Hematopoietic multipotent progenitor cell treated with erythropoietin and hydrocortisone succinate and interleukin-3 and kit ligand, for 15 days (in vitro differentiated cells): ENCODE measurements around the gene TCEAL6.
"Not testable (repeated sequence)": the region's sequence is repeated elsewhere in the genome, so short reads cannot be mapped to it uniquely, and the experiment has no call there.

ENCODE experiments used
- DNase-seq: peaks from one replicate; pipeline ENCODE4 v3.0.0-alpha.2; 2015; ENCODE audit warnings: low spot score

Gene TCEAL6

GRCh38 chrX:102142274-102142673, at the start of gene TCEAL6:
TCEAL6 (minus strand) TSS chrX:102142481.
- DNase-seq: not testable (repeated sequence)

- no peak for DNase-seq
Observed at GRCh38 chrX:102185967-102186720, 43.9 kb upstream of the TCEAL6 start.

- DNase-seq: no peak
Observed at GRCh38 chrX:102155806-102156179, 13.5 kb upstream of the TCEAL6 start, which contains the start of gene BEX5. BEX5 (minus strand) TSS chrX:102155977; CDS start chrX:102154265, 1,712 bp downstream.

GRCh38 chrX:102154900-102155805, 12.9 kb upstream of the TCEAL6 start:
- DNase-seq: no peak

- DNase-seq: no peak
Observed at GRCh38 chrX:102154218-102154860, 12.1 kb upstream of the TCEAL6 start.

GRCh38 chrX:102141631-102142030, 650 bp downstream of the TCEAL6 start:
- not testable (repeated sequence) for DNase-seq

- not testable (repeated sequence) for DNase-seq
Observed at GRCh38 chrX:102140876-102141275, 1.4 kb downstream of the TCEAL6 start.

GRCh38 chrX:102138064-102138463, 4.2 kb downstream of the TCEAL6 start:
- DNase-seq: no peak

- DNase-seq: no peak
Observed at GRCh38 chrX:102129473-102129872, 12.8 kb downstream of the TCEAL6 start.

GRCh38 chrX:102126863-102127262, 15.4 kb downstream of the TCEAL6 start:
- DNase-seq: no peak

GRCh38 chrX:102126080-102126818, 16.0 kb downstream of the TCEAL6 start:
- DNase-seq: not testable (repeated sequence)

- DNase-seq: not testable (repeated sequence)
Observed at GRCh38 chrX:102125436-102125835, 16.8 kb downstream of the TCEAL6 start, which contains the start of gene TCEAL2. TCEAL2 (plus strand) TSS chrX:102125679; CDS start chrX:102126831, 1,152 bp downstream.

- DNase-seq: not testable (repeated sequence)
Observed at GRCh38 chrX:102125014-102125413, 17.3 kb downstream of the TCEAL6 start.

- no peak for DNase-seq
Observed at GRCh38 chrX:102115748-102116147, 26.5 kb downstream of the TCEAL6 start.

- DNase-seq: no peak
Observed at GRCh38 chrX:102113367-102113766, 28.9 kb downstream of the TCEAL6 start.
